Left lung (tissue), 10 donors: Measurements from ENCODE around the gene TBL3. TPM values are rescaled to one million over a fixed set of nuclear protein-coding genes. Genes with fewer than 3 reads are reported as not detected.

Experiments used
- ATAC-seq: fragments of 200-7000 bp; cut with Tn5 transposase; one replicate; pipeline ENCODE4 v1.9.1; 2020; ENCODE audit warnings: moderate library complexity
- DNase-seq, 4 donors: peaks; one replicate each; pipeline ENCODE4 v3.0.0-alpha.2; 2013 to 2020
- H3K27ac ChIP-seq, 2 donors: fragments of 200-600 bp; sonication (generic) in 1 of 2; one replicate each; pipeline versions ENCODE4 v1.5.0 to v1.8.0; 2020 to 2021
- H3K27me3 ChIP-seq, 2 donors: fragments of 200-600 bp; sonication (generic) in 1 of 2; one replicate each; pipeline versions ENCODE4 v1.5.0 to v1.8.0; 2020 to 2021
- H3K36me3 ChIP-seq, 2 donors: fragments of 200-600 bp; sonication (generic) in 1 of 2; one replicate each; pipeline versions ENCODE4 v1.5.0 to v1.8.0; 2020 to 2021
- H3K4me1 ChIP-seq, 2 donors: fragments of 200-600 bp; one replicate each; pipeline ENCODE4 v1.8.0; 2021
- H3K4me3 ChIP-seq, 2 donors: fragments of 200-600 bp; sonication (generic) in 1 of 2; one replicate each; pipeline versions ENCODE4 v1.5.0 to v1.8.0; 2020 to 2021; ENCODE audit warnings: mild to moderate bottlenecking in 1 of 2
- H3K9me3 ChIP-seq, 2 donors: fragments of 200-600 bp; sonication (generic) in 1 of 2; one replicate each; pipeline versions ENCODE4 v1.5.0 to v1.8.0; 2020 to 2021
- CTCF ChIP-seq, 2 donors: fragments of 200-600 bp; sonication (generic) in 1 of 2; IDR thresholded peaks; one replicate each; pipeline versions ENCODE4 v1.5.0 to v1.8.0; 2021; ENCODE audit warnings: antibody characterized with exemption in 2 of 2
- intact Hi-C, 2 donors: fragments of 100-400 bp; cut with DNase I; formaldehyde crosslinking; loops; one replicate each; pipeline versions ENCODE4 v1.11.2 to v1.14.2; 2022
- polyA plus RNA-seq, 6 donors: library from polyadenylated mRNA; unstranded; fragments of 120-200 nt; gene quantifications; one replicate each; pipeline ENCODE4 v1.2.1, GENCODE V29; 2013; ENCODE audit not compliant: insufficient read length in 6 of 6
- total RNA-seq, 2 donors: library from RNA; stranded (reverse); fragmentation: NEBNext Ultra II Directional; extraction: Animal tissue kit (Norgen Biotek cat#: 25700); gene quantifications; one replicate each; pipeline ENCODE4 v1.2.1, GENCODE V29; 2021
- donor health status: DM: no; HTN: yes; CAD: no.
- donor health status: DM: no; HTN: no; CAD: no.

The TBL3 gene
- total and polyA plus RNA-seq, 8 donors: 25.8 to 38.8 (median 31.0) TPM

- peak; percentile 89 to 100 (median 94) for DNase-seq
- Histone ChIP-seq H3K27me3 (peaks cover 20 to 79% of the 10 kb centered on the region in 2 donors), H3K4me1 (peaks cover 22 to 63% of the 10 kb centered on the region in 2 donors), H3K9me3 (no peaks in the 10 kb centered on the region), H3K4me3 (peak overlapping the region in 1 of 2 donors; percentile 29), H3K27ac (peak overlapping the region; percentile 50 to 71), H3K36me3 (no peaks in the 10 kb centered on the region)
- peak; percentile 92 to 99 for TF ChIP-seq CTCF (IDR thresholded peaks at IDR 0.05)
- intact Hi-C loops: loop anchor here in 1 of 2 donors (5.0 kb wide), 1 partner anchor 129 kb away; no protein-coding TSS in a partner anchor
- peak; percentile 95 for ATAC-seq
These were observed 51.5 kb downstream of the TBL3 start for GRCh38 chr16:2023092-2024031.

- H3K9me3 ChIP-seq: no peaks in the 10 kb centered on the region
- DNase-seq (peak in 1 of 4 donors; percentile 56), ATAC-seq (no peak)
- H3K27ac ChIP-seq: peak overlapping the region; percentile 50 to 71
- H3K4me3 ChIP-seq: peak overlapping the region in 1 of 2 donors; percentile 29
- no peaks in the 10 kb centered on the region for H3K36me3 ChIP-seq
- TF ChIP-seq CTCF (IDR thresholded peaks at IDR 0.05): no peak
- peaks cover 22 to 69% of the 10 kb centered on the region in 2 donors for H3K4me1 ChIP-seq
- peaks cover 20 to 78% of the 10 kb centered on the region in 2 donors for H3K27me3 ChIP-seq
- intact Hi-C loops: loop anchor here in 1 of 2 donors (5.0 kb wide), 1 partner anchor 128 kb away; no protein-coding TSS in a partner anchor
These were observed 52.2 kb downstream of the TBL3 start for GRCh38 chr16:2024032-2024420.

- DNase-seq (peak in 1 of 4 donors; percentile 74), ATAC-seq (no peak)
- Histone ChIP-seq H3K9me3 (no peaks in the 10 kb centered on the region), H3K27me3 (peaks cover 8 to 66% of the 10 kb centered on the region in 2 donors), H3K4me3 (no peak overlapping the region), H3K36me3 (peaks cover 0 to 6% of the 10 kb centered on the region in 2 donors), H3K4me1 (peaks cover 18 to 70% of the 10 kb centered on the region in 2 donors), H3K27ac (peak overlapping the region in 1 of 2 donors; percentile 71)
- TF ChIP-seq CTCF (IDR thresholded peaks at IDR 0.05): no peak
- intact Hi-C loops: no loop called here
These were observed 53.4 kb downstream of the TBL3 start for GRCh38 chr16:2025251-2025650.

GRCh38 chr16:2025878-2026460 is 54.1 kb downstream of the TBL3 start:
- peak in 1 of 4 donors; percentile 68 for DNase-seq
- intact Hi-C loops: no loop called here
- ATAC-seq: no peak
- Histone ChIP-seq H3K4me3 (peak overlapping the region; percentile 25 to 67), H3K27me3 (peaks cover 1 to 59% of the 10 kb centered on the region in 2 donors), H3K9me3 (no peaks in the 10 kb centered on the region), H3K4me1 (peaks cover 17 to 65% of the 10 kb centered on the region in 2 donors), H3K36me3 (peaks cover 0 to 13% of the 10 kb centered on the region in 2 donors), H3K27ac (peak overlapping the region; percentile 53 to 63)
- no peak for TF ChIP-seq CTCF (IDR thresholded peaks at IDR 0.05)
